GM12875 (cell line): ENCODE measurements around the gene CDC37.
"Not testable (repeated sequence)": the region's sequence is repeated elsewhere in the genome, so short reads cannot be mapped to it uniquely, and the experiment has no call there.

Source experiments
- H3K4me3 ChIP-seq: one replicate; pipeline ENCODE4 v1.5.1; 2011; ENCODE audit warnings: low read depth, low read length, control low read depth
- CTCF ChIP-seq: IDR thresholded peaks from 2 replicates; pipeline ENCODE4 v1.5.1; 2011; ENCODE audit warnings: low read depth, mild to moderate bottlenecking, control low read depth, inconsistent platforms, low read length, moderate library complexity, borderline replicate concordance; ENCODE audit not compliant: insufficient read depth

CDC37 gene

GRCh38 chr19:10402441-10403038 lies 802 bp downstream of the CDC37 start:
- TF ChIP-seq CTCF: no peak
- peak overlapping the region; percentile 86 for H3K4me3 ChIP-seq

DNA sequence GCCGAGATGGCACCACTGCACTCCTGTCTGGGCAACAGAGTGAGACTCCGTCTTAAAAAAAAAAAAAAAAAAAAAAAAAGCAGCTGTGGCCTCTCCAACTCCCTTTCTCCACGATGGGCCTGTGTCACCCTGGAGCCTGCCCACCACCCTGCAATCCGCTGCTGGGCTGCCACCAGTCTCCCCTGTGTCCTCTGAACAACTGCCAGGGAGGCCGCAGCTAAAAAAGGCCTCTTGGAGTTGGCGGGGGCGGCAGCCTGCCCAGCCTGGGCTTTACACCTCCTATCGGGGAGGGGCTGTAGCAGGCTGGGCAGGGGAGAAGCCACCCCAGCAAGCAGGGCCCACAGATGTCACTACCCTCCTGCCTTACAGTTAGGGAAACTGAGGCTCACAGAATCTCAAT lies 3.5 kb downstream of the CDC37 start:
- no peak for TF ChIP-seq CTCF
- no peak overlapping the region for H3K4me3 ChIP-seq

GRCh38 chr19:10399340-10399739 lies 4.0 kb downstream of the CDC37 start:
- not testable (repeated sequence) for H3K4me3 ChIP-seq

DNA sequence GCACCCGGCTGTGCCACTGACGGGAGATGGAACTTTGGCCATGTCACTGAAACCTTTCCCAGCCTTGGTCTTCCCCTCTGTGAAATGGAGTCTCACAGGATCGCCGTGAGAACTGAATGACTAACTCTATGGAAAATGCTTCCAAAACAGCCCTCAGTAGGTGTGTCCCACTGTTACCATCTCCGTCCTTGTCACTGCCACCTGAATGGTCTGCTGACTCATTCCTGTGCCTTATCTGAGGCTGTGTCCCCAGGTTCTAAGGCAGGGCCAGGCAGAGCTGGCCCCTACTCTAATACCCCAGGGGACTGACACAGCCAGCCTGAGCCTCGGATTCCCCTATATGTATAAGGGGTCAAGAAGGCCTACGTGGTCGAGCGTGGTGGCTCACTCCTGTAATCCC lies 4.5 kb downstream of the CDC37 start:
- no peak for TF ChIP-seq CTCF
- no peak overlapping the region for H3K4me3 ChIP-seq

GRCh38 chr19:10395917-10396316 lies 7.4 kb downstream of the CDC37 start:
- TF ChIP-seq CTCF: no peak
- H3K4me3 ChIP-seq: no peak overlapping the region

- TF ChIP-seq CTCF: no peak
- H3K4me3 ChIP-seq: no peak overlapping the region
These were observed 7.9 kb downstream of the CDC37 start for GRCh38 chr19:10395436-10395835.

GRCh38 chr19:10395003-10395402 lies 8.3 kb downstream of the CDC37 start:
- no peak for TF ChIP-seq CTCF
- no peak overlapping the region for H3K4me3 ChIP-seq

DNA sequence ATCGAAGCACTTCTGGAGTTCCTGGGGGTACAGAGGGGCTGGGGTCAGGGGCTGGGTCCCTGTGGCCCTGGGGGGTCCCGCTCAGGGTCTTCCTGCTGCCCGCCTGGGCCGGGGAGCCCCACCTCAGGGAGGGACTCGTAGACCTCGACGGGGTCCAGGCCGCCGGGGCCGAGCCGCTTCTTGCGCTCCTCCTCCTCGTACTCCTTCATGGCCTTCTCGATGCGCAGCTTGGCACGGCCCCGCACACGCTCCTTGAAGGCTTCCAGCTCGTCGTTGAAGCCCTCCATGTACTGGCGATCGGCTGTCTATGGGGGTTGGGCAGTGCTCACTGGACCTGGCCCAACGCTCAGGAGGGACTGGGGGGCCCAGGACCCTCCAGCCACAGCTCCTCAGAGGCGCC lies 10.2 kb downstream of the CDC37 start:
- H3K4me3 ChIP-seq: no peak overlapping the region
- TF ChIP-seq CTCF: no peak
